SKM-1 treated with dmso at 0.1 percent for 144 hours (cell line): ENCODE results near the gene ZSWIM9.

Source experiments
- DNase-seq: peaks from one replicate; lab custom pipeline; 2025; ENCODE audit not compliant: unreplicated experiment; lab: John Stamatoyannopoulos, UW

The ZSWIM9 gene

GRCh38 chr19:48169939-48170803, at the start of gene ZSWIM9, which contains the start of gene LIG1:
Gene ZSWIM9, plus strand, starts transcription at chr19:48170680. Its CDS starts 1,123 bp downstream, at chr19:48171803.
Gene LIG1, minus strand, starts transcription at chr19:48170344. Its CDS starts 4,778 bp downstream, at chr19:48165566.
- DNase-seq: peak; percentile 75

DNA sequence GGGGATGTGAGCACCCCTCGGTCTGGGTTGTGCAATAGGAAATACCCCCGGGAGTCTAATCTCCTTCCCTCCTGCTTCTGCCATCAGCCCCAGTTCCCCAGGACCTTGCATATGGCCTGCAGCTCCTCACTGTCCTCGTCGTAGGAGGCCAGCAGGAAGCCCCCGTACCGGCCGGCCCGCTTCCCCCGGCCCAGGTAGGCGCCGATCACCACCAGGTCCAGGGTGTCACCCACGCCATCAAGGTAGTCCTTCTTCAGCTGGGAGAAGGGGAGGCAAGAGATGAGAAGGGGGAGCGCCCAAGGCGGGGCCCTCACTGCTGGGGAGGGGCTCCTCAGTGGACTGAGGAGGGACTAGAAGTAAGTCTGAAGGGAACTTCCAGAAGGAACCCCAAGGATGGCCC, 49.4 kb upstream of the ZSWIM9 start:
- no peak for DNase-seq

GRCh38 chr19:48121909-48122371, 48.5 kb upstream of the ZSWIM9 start:
- no peak for DNase-seq

DNA sequence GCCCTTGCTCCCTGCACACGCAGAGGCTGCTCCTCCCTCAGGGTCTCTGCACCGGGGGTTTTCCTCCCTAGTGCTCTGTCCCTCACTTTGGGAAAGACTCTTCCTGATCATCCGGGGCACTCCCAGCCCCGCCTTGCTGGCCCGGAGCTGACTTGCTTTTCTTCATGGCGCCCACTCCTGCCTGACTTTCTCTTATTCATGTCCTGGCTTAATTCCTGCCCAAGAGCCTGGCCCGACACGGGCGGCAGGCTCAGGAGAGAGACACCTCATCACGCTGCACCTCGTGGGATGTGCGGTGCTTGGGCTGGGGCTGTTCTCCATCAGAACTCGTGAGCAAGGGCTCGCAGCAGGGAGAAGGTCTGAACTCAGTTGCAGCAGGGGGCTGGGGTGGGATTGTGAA, 48.1 kb upstream of the ZSWIM9 start:
- DNase-seq: no peak

- DNase-seq: no peak
Measured at GRCh38 chr19:48123907-48124651, 46.4 kb upstream of the ZSWIM9 start.

DNA sequence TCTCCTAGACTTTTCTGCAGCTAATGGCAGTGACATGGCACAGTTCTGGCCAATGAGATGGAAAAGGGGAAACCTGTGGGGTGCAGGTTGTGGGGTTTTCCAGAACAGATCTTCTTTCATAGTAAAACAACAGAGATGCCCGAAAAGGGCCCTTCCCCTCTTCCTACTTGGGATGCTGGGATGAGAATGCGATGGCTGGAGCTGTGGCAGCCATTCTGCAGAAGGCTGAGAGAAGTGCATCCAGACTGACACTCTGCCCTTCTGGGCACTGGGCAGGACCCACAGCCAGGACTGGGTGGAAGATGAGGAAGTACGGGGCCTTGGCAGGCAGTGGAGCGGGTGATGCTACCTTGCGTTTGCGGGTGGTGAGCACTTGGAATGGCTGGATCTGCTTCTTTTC, 42.9 kb upstream of the ZSWIM9 start:
- DNase-seq: no peak

GRCh38 chr19:48133094-48133493, 37.4 kb upstream of the ZSWIM9 start:
- no peak for DNase-seq

GRCh38 chr19:48135411-48135810, 35.1 kb upstream of the ZSWIM9 start:
- DNase-seq: no peak

- no peak for DNase-seq
Measured at GRCh38 chr19:48136547-48136946, 33.9 kb upstream of the ZSWIM9 start.

DNA sequence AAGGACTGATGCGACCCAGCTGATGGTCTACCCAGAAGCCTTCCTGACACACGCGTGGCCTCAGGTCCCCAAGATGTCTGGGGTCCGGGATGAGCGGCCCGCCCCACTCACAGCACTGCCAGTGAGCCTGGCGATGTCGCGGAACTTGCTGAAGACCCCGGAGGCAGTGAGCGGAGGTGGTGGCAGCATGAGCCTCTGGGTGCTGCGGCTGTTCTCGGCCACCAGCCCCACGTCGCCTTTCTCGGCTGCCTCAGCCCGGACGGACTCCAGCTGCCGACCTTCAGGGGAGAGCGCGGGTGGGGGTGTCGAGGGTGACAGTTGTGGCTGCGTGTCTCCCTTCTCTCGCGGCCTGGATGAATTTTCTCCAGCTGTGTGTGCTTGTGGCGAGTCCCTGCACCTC, 33.1 kb upstream of the ZSWIM9 start:
- DNase-seq: no peak

- DNase-seq: no peak
Measured at GRCh38 chr19:48139053-48139452, 31.4 kb upstream of the ZSWIM9 start.

- DNase-seq: no peak
Measured at GRCh38 chr19:48147597-48148175, 22.8 kb upstream of the ZSWIM9 start.

GRCh38 chr19:48148576-48148975, 21.9 kb upstream of the ZSWIM9 start:
- DNase-seq: no peak

- DNase-seq: no peak
Measured at GRCh38 chr19:48149430-48149829, 21.1 kb upstream of the ZSWIM9 start.

DNA sequence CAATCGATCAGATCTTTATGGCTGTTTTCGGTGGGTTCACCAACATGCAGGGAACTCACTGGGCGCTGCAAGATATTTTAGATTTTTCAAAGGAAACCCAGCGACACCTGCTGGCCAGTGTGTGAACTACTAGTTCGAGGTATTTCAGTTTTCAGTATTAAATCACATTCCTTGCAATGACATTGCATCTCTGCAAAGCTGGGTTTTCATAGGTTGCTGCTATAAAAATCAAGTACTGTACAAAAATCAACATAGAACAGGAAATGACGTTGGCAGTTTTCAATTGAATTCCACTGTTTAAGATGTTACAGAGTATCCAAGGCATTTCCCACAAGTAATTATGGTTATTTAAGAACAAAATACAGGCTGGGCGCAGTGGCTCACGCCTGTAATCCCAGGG, 17.9 kb upstream of the ZSWIM9 start:
- peak; percentile 25 for DNase-seq

GRCh38 chr19:48154003-48154402, 16.5 kb upstream of the ZSWIM9 start:
- no peak for DNase-seq

DNA sequence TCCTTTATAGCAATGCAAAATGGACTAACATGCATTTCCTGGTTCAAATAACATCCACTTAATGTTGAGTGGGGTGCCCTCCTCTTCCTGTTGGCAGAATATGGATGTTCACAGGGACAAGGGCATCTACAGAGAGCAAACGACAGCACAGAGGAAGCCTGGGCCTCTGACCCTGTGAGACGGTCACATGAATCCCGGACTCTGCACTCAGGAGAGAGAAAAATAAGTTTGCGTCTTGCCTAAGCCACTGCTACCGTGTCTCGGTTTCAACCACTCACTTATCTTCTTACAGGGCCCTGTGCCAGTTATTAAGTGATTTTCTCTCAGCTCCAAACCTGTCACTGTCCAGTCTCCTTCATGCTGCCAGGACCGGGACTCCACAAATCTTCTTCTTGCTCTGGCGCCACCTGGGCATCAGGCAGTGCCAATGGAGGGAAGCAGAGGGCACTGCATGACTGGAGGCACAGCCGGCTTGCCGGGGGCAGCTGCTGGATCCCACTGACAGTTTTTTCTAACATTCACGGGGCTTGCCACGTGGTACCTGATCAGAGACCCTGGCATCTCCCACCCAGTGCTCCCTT, 12.2 kb upstream of the ZSWIM9 start:
- no peak for DNase-seq

- DNase-seq: no peak
Measured at GRCh38 chr19:48168689-48169088, 1.8 kb upstream of the ZSWIM9 start.

DNA sequence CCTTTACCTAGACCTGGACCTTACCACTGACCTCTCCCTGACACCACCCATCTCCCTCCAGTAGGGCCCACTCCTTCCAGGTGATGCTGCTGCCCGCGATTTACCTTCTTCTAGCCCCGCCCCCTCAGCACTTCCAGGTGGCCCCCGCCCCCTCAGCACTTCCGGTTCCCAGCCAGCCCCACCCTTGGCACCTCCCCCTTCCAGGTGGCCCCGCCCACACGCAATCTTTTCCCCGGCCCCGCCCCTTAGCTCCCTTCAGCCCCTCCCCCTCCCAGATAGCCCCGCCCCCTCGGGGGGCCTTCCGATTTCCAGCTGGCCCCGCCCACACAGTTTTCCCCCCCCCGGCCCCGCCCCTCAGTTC, 922 bp upstream of the ZSWIM9 start:
- no peak for DNase-seq

DNA sequence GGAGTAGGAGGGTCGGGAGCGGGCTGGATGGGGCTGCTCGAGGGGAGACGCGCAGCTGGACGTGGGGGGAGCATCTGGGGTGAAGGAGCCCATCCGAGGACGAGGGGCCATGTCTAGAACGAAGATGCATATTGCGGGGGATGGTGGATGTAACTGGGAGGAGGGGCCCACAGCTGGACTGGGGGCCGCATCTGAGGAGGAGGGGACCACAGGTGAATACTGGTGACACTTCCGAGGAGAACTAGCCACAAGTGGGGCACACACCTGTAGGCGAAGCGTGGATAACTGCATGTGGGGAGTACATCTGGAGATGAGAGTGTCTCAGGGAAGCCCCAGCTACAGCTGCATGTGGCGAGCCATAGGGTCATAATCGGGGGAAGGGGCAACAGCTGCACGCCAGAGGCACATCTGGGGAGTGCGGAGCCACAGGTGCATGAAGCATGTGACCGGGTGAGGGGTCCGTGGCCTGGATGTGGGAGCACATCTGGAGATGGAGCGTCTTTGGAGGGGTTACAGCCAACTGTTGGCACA, 402 bp downstream of the ZSWIM9 start:
- no peak for DNase-seq

- DNase-seq: no peak
Measured at GRCh38 chr19:48171710-48172109, 1.2 kb downstream of the ZSWIM9 start.
